GM20000 (cell line): ENCODE data around the gene ADAM8.
"Not testable (repeated sequence)": the region's sequence is repeated elsewhere in the genome, so short reads cannot be mapped to it uniquely, and the experiment has no call there.

Source experiments
- DNase-seq: peaks from one replicate; pipeline ENCODE4 v3.0.0; 2012; ENCODE audit warnings: low spot score
- CTCF ChIP-seq: IDR thresholded peaks from 2 replicates; pipeline ENCODE4 v1.5.1; 2012; ENCODE audit warnings: mild to moderate bottlenecking, control low read depth; ENCODE audit errors: extremely low read depth, missing control alignments

ADAM8 gene

GRCh38 chr10:133270773-133271297, 5.8 kb downstream of the ADAM8 start:
- DNase-seq = no peak
- no peak for TF ChIP-seq CTCF

- TF ChIP-seq CTCF = no peak
- no peak for DNase-seq
These were observed 6.5 kb downstream of the ADAM8 start for GRCh38 chr10:133270204-133270603.

- TF ChIP-seq CTCF = no peak
These were observed 7.3 kb downstream of the ADAM8 start for GRCh38 chr10:133269367-133269766.

GRCh38 chr10:133268532-133268931, 8.1 kb downstream of the ADAM8 start:
- no peak for TF ChIP-seq CTCF
- DNase-seq = no peak

More at GRCh38 chr10:133269367-133269766, 7.3 kb downstream of the ADAM8 start:
- DNase-seq = no peak

- no peak for DNase-seq
- no peak for TF ChIP-seq CTCF
These were observed 8.8 kb downstream of the ADAM8 start for GRCh38 chr10:133267829-133268228.

GRCh38 chr10:133267293-133267692, 9.4 kb downstream of the ADAM8 start:
- no peak for TF ChIP-seq CTCF
- no peak for DNase-seq

- no peak for TF ChIP-seq CTCF
- DNase-seq = no peak
These were observed 10.4 kb downstream of the ADAM8 start for GRCh38 chr10:133266056-133266795.

- DNase-seq = not testable (repeated sequence)
These were observed 11.6 kb downstream of the ADAM8 start for GRCh38 chr10:133265052-133265451.
